ENCODE results near the gene KLHL6. TPM values are rescaled to one million over a fixed set of nuclear protein-coding genes. Genes with fewer than 3 reads are reported as not detected.

The KLHL6 gene
- total RNA-seq, 1 experiment from 2014 or later: 0.11 TPM

GRCh38 chr3:183594636-183595035 is 39.1 kb upstream of the KLHL6 start (continued):
- TF ChIP-seq, protein P1, sequence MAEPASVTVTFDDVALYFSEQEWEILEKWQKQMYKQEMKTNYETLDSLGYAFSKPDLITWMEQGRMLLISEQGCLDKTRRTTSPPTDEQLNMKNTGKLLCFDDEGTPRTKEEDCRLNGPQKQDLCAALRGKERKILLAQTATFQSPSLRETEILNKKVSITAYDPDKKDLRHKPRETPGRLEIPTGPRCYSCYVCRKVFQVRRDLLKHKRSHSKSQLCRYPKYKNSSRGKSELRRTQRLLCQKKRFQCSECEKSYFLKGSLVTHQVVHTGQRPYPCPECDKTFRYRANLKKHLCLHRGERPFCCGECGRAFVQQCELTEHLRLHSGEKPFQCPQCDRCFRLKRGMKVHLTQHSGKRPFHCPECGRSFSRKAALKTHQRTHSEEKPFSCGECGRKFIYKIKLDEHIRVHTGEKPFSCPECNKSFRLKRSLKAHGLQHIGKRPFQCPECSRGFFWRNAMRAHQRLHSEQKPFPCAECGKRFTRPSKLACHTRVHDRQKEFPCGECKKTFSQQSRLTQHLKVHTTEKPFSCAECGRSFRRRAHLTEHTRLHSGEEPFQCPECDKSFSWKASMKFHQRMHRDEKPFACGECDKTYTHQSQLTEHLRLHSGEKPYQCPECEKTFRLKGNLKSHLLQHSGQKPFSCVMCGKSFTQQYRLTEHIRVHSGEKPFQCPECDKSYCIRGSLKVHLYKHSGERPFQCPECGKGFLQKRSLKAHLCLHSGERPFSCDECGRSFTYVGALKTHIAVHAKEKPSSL (CRISPR knock-in tag; conservative IDR thresholded peaks at IDR 0.05): no peak
- no peak for TF ChIP-seq ZNF512 (CRISPR knock-in tag; IDR thresholded peaks at IDR 0.05; ENCODE audit: borderline replicate concordance)
- TF ChIP-seq, protein P2, sequence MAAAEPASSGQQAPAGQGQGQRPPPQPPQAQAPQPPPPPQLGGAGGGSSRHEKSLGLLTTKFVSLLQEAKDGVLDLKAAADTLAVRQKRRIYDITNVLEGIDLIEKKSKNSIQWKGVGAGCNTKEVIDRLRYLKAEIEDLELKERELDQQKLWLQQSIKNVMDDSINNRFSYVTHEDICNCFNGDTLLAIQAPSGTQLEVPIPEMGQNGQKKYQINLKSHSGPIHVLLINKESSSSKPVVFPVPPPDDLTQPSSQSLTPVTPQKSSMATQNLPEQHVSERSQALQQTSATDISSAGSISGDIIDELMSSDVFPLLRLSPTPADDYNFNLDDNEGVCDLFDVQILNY (CRISPR knock-in tag; IDR thresholded peaks at IDR 0.05): no peak
- no peak for TF ChIP-seq SOX15 (CRISPR knock-in tag; IDR thresholded peaks at IDR 0.05)
- TF ChIP-seq ZNF416 (CRISPR knock-in tag; IDR thresholded peaks at IDR 0.05): no peak
- TF ChIP-seq CREM (CRISPR knock-in tag; IDR thresholded peaks at IDR 0.05): no peak
- TF ChIP-seq SMAD4 (CRISPR knock-in tag; IDR thresholded peaks at IDR 0.05): no peak
- TF ChIP-seq SP1 (CRISPR knock-in tag; conservative IDR thresholded peaks at IDR 0.05): no peak
- TF ChIP-seq, protein P3, sequence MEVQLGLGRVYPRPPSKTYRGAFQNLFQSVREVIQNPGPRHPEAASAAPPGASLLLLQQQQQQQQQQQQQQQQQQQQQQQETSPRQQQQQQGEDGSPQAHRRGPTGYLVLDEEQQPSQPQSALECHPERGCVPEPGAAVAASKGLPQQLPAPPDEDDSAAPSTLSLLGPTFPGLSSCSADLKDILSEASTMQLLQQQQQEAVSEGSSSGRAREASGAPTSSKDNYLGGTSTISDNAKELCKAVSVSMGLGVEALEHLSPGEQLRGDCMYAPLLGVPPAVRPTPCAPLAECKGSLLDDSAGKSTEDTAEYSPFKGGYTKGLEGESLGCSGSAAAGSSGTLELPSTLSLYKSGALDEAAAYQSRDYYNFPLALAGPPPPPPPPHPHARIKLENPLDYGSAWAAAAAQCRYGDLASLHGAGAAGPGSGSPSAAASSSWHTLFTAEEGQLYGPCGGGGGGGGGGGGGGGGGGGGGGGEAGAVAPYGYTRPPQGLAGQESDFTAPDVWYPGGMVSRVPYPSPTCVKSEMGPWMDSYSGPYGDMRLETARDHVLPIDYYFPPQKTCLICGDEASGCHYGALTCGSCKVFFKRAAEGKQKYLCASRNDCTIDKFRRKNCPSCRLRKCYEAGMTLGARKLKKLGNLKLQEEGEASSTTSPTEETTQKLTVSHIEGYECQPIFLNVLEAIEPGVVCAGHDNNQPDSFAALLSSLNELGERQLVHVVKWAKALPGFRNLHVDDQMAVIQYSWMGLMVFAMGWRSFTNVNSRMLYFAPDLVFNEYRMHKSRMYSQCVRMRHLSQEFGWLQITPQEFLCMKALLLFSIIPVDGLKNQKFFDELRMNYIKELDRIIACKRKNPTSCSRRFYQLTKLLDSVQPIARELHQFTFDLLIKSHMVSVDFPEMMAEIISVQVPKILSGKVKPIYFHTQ (CRISPR knock-in tag; IDR thresholded peaks at IDR 0.05): no peak
- TF ChIP-seq FOXP4 (CRISPR knock-in tag; IDR thresholded peaks at IDR 0.05): no peak
- no peak for TF ChIP-seq IRF1 (CRISPR knock-in tag; IDR thresholded peaks at IDR 0.05)

DNA sequence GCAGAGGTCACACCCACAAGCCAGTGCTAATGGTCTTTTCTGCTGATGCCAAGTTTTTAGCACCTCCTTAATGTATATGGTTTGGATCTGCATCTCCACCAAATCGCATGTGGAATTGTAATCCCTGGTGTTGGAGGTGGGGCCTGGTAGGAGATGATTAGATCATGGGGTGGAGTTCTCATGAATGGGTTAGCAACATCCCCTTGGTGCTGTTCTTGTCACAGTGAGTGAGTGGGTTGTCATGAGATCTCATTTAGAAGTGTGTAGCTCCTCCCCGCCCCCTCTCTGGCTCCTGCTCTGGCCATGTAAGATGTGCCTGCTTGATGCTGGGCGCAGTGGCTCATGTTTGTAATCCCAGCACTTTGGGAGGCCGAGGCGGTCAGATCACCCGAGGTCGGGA is 37.3 kb upstream of the KLHL6 start:
- H3K27ac Mint-ChIP-seq: no peak overlapping the region
- no peak for DNase-seq (ENCODE audit: low spot score)
- H3K9me3 Mint-ChIP-seq: peaks cover 16% of the 10 kb centered on the region
- peaks cover 3% of the 10 kb centered on the region; the same call in 1 of the 2 replicates for H3K27me3 Mint-ChIP-seq (ENCODE audit: low read depth)
- ChIA-PET POLR2A (no interaction called here), CTCF (interaction anchor here (0.6 to 1.8 kb wide), 5 partner anchors 9 to 37 kb away, joined by 3 to 10 read pairs (median 4); no protein-coding TSS in a partner anchor)
- no peak overlapping the region for H3K4me3 Mint-ChIP-seq
- ATAC-seq: no peak
- H3K4me1 Mint-ChIP-seq: peaks cover 21% of the 10 kb centered on the region
- H3K36me3 Mint-ChIP-seq: peaks cover 12% of the 10 kb centered on the region
- no peak for TF ChIP-seq TCF7 (CRISPR knock-in tag; IDR thresholded peaks at IDR 0.05; ENCODE audit: low read depth)
- no peak for TF ChIP-seq MXD4 (CRISPR knock-in tag; IDR thresholded peaks at IDR 0.05; ENCODE audit: borderline replicate concordance)
- TF ChIP-seq TEAD4 (CRISPR knock-in tag; IDR thresholded peaks at IDR 0.05): no peak
- TF ChIP-seq, protein P4, sequence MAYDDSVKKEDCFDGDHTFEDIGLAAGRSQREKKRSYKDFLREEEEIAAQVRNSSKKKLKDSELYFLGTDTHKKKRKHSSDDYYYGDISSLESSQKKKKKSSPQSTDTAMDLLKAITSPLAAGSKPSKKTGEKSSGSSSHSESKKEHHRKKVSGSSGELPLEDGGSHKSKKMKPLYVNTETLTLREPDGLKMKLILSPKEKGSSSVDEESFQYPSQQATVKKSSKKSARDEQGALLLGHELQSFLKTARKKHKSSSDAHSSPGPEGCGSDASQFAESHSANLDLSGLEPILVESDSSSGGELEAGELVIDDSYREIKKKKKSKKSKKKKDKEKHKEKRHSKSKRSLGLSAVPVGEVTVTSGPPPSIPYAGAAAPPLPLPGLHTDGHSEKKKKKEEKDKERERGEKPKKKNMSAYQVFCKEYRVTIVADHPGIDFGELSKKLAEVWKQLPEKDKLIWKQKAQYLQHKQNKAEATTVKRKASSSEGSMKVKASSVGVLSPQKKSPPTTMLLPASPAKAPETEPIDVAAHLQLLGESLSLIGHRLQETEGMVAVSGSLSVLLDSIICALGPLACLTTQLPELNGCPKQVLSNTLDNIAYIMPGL (CRISPR knock-in tag; IDR thresholded peaks at IDR 0.05): no peak
- TF ChIP-seq, protein P5, sequence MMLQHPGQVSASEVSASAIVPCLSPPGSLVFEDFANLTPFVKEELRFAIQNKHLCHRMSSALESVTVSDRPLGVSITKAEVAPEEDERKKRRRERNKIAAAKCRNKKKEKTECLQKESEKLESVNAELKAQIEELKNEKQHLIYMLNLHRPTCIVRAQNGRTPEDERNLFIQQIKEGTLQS (CRISPR knock-in tag; conservative IDR thresholded peaks at IDR 0.05): no peak
- TF ChIP-seq ETV6 (CRISPR knock-in tag; IDR thresholded peaks at IDR 0.05): no peak
- TF ChIP-seq RORB (CRISPR knock-in tag; IDR thresholded peaks at IDR 0.05): no peak
- no peak for TF ChIP-seq OVOL2 (CRISPR knock-in tag; IDR thresholded peaks at IDR 0.05; ENCODE audit: borderline replicate concordance)
- no peak for TF ChIP-seq AFF4 (CRISPR knock-in tag; IDR thresholded peaks at IDR 0.05; ENCODE audit: borderline replicate concordance)
